D721Med (cell line): ENCODE results near the gene WFS1.

Source experiments
- DNase-seq: peaks from one replicate; pipeline ENCODE4 v3.0.0; 2011; ENCODE audit warnings: low spot score; ENCODE audit not compliant: insufficient read length
- FAIRE-seq: peaks from 2 replicates; lab custom pipeline; 2011; peaks lifted over from hg19 to GRCh38; lab: Jason Lieb, UNC
- TF ChIP-seq, protein P1 (sequence below): IDR thresholded peaks from 2 replicates; pipeline ENCODE4 v1.5.1; 2012; ENCODE audit warnings: mild to moderate bottlenecking, control low read depth; ENCODE audit not compliant: insufficient read depth; ENCODE audit errors: missing control alignments

WFS1 gene

DNA sequence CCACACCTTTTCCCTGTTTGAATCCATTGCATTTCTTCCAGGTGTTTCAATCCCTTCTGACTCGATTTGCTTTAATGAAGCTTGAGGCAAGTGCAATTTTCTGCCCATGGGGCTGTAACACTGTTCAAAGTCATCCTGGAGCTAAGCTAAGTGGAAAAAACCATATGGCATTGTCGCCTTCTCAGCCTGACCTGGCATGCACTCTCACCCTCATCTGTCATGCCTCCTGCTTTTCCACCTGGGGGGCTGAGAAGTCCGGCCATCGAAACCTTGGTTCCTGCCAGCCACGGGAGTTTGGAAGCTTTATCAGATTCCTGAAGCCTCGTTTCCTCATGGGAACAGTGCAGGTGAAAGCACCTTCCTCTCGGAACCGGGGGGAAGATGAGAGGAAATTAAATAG, 38.2 kb downstream of the WFS1 start:
- no peak for DNase-seq
- no peak for FAIRE-seq
- TF ChIP-seq, protein P1, sequence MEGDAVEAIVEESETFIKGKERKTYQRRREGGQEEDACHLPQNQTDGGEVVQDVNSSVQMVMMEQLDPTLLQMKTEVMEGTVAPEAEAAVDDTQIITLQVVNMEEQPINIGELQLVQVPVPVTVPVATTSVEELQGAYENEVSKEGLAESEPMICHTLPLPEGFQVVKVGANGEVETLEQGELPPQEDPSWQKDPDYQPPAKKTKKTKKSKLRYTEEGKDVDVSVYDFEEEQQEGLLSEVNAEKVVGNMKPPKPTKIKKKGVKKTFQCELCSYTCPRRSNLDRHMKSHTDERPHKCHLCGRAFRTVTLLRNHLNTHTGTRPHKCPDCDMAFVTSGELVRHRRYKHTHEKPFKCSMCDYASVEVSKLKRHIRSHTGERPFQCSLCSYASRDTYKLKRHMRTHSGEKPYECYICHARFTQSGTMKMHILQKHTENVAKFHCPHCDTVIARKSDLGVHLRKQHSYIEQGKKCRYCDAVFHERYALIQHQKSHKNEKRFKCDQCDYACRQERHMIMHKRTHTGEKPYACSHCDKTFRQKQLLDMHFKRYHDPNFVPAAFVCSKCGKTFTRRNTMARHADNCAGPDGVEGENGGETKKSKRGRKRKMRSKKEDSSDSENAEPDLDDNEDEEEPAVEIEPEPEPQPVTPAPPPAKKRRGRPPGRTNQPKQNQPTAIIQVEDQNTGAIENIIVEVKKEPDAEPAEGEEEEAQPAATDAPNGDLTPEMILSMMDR: no peak

DNA sequence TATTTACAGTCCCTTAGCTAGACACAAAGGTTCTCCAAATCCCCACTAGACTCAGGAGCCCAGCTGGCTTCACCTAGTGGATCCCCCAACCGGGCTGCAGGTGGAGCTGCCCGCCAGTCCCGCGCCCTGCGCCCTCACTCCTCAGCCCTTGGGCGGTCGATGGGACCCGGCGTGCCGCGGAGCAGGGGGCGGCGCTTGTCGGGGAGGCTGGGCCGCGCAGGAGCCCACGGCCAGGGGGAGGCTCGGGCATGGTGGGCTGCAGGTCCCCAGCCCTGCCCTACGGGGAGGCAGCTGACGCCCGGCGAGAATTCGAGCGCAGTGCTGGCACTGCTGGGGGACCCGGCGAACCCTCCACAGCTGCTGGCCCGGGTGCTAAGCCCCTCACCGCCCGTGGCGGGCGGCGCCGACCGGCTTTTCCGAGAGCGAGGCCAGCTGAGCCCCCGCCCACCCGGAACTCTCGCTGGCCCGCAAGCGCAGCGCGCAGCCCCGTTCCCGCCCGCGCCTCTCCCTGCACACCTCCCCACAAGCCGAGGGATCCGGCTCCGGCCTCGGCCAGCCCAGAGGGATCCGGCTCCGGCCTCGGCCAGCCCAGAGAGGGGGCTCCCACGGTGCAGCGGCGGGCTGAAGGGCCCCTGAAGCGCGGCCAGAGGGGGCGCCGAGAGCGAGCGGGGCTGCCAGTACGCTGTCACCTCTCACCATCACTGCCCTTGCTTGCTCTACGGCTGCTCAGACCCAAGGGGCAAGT, 39.4 kb downstream of the WFS1 start:
- TF ChIP-seq, protein P1: no peak
- DNase-seq: no peak
- no peak for FAIRE-seq

DNA sequence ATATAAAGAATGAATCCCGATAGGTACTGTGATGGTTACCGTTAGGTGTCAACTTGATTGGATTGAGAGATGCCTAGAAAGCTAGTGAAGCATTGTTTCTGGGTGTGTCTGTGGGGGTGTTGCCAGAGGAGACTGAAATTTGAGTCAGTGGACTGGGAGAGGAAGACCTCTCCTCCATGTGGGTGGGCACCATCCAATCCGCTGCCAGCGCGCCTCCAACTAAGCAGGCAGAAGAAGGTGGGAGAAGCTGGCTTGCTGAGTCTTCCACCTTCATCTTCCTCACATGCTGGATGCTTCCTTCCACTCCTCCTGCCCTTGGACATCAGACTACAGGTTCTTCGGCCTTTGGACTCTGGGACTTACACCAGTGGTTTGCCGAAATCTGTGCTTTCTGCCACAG, 40.1 kb downstream of the WFS1 start:
- TF ChIP-seq, protein P1: no peak
- DNase-seq: no peak
- FAIRE-seq: no peak

DNA sequence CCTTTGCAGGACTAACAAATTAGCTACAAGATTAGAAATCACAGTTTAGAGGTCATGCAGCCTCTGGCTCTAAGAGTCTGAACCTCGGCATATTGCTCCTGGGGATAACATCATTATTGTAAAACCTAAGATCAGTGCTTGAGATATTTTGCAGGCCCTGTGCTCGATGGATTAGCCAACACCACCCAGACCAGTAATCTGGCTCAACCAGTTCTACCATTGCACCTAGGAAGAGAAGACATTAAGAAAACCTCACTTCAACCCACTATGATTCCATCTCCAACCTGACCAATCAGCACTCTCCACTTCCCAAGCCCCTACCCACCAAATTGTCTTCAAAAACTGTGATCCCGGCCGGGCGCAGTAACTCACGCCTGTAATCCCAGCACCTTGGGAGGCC, 43.6 kb downstream of the WFS1 start:
- DNase-seq (no peak), FAIRE-seq (no peak)
- TF ChIP-seq, protein P1: no peak

DNA sequence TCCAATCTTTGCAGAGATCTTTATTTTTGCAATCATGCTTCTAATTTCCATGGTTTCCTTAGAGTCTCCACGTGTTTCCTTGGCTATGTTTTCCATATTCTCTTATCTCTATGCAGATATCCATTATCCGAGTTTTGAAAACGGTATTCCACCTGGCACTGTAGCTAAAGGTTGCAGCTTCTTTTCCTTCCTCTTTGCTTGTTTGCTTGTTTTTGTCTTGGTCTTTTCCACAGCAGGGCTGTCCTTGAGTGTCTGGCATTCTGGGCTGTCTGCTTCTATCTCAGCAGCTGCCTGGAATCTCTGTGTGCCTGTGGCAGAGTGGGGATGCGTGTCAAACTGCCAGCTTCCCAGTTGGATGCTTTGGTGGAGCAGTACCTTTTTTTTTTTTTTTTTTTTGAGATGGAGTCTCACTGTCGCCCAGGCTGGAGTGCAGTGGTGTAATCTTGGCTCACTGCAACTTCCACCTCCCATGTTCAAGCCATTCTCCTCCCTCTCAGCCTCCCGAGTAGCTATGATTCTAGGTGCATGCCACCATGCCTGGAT, 46.9 kb downstream of the WFS1 start:
- FAIRE-seq (no peak), DNase-seq (no peak)
- TF ChIP-seq, protein P1: no peak

DNA sequence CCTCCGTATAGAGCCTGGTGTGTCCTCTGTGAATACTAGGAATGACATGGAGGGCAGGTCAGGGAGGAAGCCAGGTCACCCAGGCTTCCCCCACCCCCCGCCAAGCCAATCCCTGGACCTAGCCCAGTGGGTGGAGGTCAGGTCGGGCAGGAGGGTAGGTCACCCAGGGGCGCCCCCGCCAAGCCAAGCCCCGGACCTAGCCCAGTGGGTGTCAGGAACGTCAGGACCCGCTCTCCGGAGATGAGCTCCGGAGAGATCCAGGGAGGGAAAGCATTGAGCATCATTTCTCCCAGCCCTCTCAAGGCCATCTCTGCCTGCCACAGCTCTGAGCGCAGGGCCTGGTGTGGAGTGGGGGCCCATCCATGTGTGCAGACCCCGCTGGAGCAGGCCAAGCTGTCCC, 48.6 kb downstream of the WFS1 start:
- DNase-seq: no peak
- no peak for FAIRE-seq
- TF ChIP-seq, protein P1: no peak

DNA sequence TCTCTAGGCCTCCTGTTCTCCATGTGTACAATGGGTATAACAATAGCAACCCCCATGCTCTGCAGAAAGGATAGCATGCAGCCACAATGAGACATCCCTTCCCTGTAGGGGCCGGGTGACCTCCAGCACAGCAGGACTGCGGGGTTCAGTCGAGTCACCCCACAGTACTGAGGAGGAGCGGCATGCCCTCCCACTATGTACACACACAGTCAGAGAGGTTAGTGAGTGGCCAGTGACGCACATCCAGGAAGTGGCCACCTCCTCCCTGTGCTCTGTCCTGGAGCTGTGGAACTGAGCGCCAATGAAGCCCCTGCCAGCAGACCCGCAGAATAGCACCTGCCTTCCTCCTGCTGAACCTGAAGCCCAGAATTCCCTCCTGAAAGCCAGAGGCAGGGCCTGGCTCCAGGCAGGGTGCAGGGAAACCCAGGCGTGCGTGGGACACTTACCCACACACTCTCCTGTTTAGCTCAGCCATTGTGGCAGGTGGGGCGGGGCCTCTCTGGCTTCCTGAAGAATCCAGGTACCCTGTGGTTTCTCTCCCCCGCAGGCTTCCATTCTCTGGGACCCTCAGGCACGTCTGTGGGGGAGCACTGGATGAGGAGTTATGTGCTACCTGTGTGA, 50.0 kb downstream of the WFS1 start:
- FAIRE-seq: no peak

More for the DNA sequence above, 50.0 kb downstream of the WFS1 start:
- TF ChIP-seq, protein P1: no peak
- DNase-seq: no peak
